ENCODE measurements around the gene NECTIN3. TPM values are rescaled to one million over a fixed set of nuclear protein-coding genes. Genes with fewer than 3 reads are reported as not detected.

NECTIN3 gene
- total and polyA plus RNA-seq, 2 donors (not counting 1 experiment from before 2014, with no cell fraction given) = 0.19 to 1.9 TPM

GRCh38 chr3:111035902-111036301, 35.7 kb upstream of the NECTIN3 start:
- no peak overlapping the region for H3K4me3 Mint-ChIP-seq
- H3K4me1 ChIP-seq (ENCODE audit: control insufficient read depth in 2 of 2, insufficient read depth in 2 of 2, low read length in 2 of 2) = no peaks in the 10 kb centered on the region
- no peak overlapping the region for H3K4me2 ChIP-seq (replicated peaks; ENCODE audit: low read depth, low read length, poor library complexity, severe bottlenecking)
- H3K79me2 ChIP-seq (ENCODE audit: control insufficient read depth, insufficient read depth, low read length) = no peaks in the 10 kb centered on the region
- intact Hi-C loops (cut with micrococcal nuclease) = no loop called here
- no peak overlapping the region for H3K9ac ChIP-seq (ENCODE audit: low read length)
- no peak overlapping the region for H3K4me3 ChIP-seq (ENCODE audit: control extremely low read depth in 1 of 5, extremely low read depth in 1 of 5, insufficient read depth in 1 of 5, low read depth in 2 of 5, low read length in 4 of 5)
- ChIA-PET CTCF (no interaction called here), POLR2A (no interaction called here)
- DNase-seq (no peak), ATAC-seq (ENCODE audit: low read depth) (no peak)
- TF ChIP-seq EZH2 (IDR thresholded peaks at IDR 0.05; ENCODE audit: borderline replicate concordance, insufficient read depth, low read depth, low read length, poor library complexity, severe bottlenecking) (no peak), CTCF (IDR thresholded peaks at IDR 0.05) (no peak)
- H2AFZ ChIP-seq (ENCODE audit: insufficient read depth, low read depth, low read length, poor library complexity, severe bottlenecking) = no peak overlapping the region
- no peaks in the 10 kb centered on the region for H4K20me1 ChIP-seq (ENCODE audit: control insufficient read depth, insufficient read depth, low read length, poor library complexity, severe bottlenecking)
- no peaks in the 10 kb centered on the region for H3K4me1 Mint-ChIP-seq
- no peaks in the 10 kb centered on the region for H3K27me3 ChIP-seq (replicated peaks in 1 of 4; ENCODE audit: control extremely low read depth in 1 of 4, control insufficient read depth in 3 of 4, insufficient read depth in 4 of 4, low read length in 3 of 4)
- H3K9me3 Mint-ChIP-seq (ENCODE audit: insufficient read depth) = peaks cover 16% of the 10 kb centered on the region
- peaks cover 9% of the 10 kb centered on the region for H3K27me3 Mint-ChIP-seq
- H3K36me3 ChIP-seq (replicated peaks in 1 of 2; ENCODE audit: control extremely low read depth in 1 of 2, control insufficient read depth in 1 of 2, extremely low read depth in 1 of 2, insufficient read depth in 2 of 2, low read length in 1 of 2) = no peaks in the 10 kb centered on the region
- 100% methylated on average over 1 of the region's 2 CpGs for WGBS (ENCODE audit: insufficient coverage)
- H3K27ac ChIP-seq (ENCODE audit: low read length in 2 of 2) = no peak overlapping the region
- H3K27ac Mint-ChIP-seq = no peak overlapping the region
- H3K9me3 ChIP-seq (ENCODE audit: control extremely low read depth in 1 of 3, control insufficient read depth in 2 of 3, insufficient read depth in 1 of 3, low read length in 2 of 3) = peaks cover 0 to 20% (median 16%) of the 10 kb centered on the region in 3 donors

DNA sequence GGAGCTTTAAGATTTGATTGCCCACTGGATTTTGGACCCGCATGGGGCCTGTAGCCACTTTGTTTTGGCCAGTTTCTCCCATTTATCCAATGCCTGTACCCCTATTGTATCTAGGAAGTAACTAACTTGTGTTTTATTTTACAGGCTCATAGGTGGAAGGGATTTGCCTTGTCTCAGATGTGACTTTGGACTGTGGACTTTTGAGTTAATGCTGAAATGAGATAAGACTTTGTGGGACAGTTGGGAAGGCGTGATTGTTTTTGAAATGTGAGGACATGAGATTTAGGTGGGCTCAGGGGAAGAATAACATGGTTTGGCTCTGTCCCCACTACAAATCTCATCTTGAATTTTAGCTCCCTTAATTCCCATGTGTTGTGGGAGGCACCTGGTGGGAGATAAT, 30.7 kb upstream of the NECTIN3 start:
- CTCF ChIA-PET = no interaction called here

More for the DNA sequence above, 30.7 kb upstream of the NECTIN3 start:
- Histone ChIP-seq H3K27ac (ENCODE audit: low read length in 2 of 2) (no peak overlapping the region), H3K4me3 (ENCODE audit: control extremely low read depth in 1 of 5, extremely low read depth in 1 of 5, insufficient read depth in 1 of 5, low read depth in 2 of 5, low read length in 4 of 5) (no peak overlapping the region), H3K9ac (ENCODE audit: low read length) (no peak overlapping the region), H3K4me2 (replicated peaks; ENCODE audit: low read depth, low read length, poor library complexity, severe bottlenecking) (no peak overlapping the region), H4K20me1 (ENCODE audit: control insufficient read depth, insufficient read depth, low read length, poor library complexity, severe bottlenecking) (no peaks in the 10 kb centered on the region), H3K4me1 (ENCODE audit: control insufficient read depth in 2 of 2, insufficient read depth in 2 of 2, low read length in 2 of 2) (no peaks in the 10 kb centered on the region), H2AFZ (ENCODE audit: insufficient read depth, low read depth, low read length, poor library complexity, severe bottlenecking) (no peak overlapping the region), H3K36me3 (replicated peaks in 1 of 2; ENCODE audit: control extremely low read depth in 1 of 2, control insufficient read depth in 1 of 2, extremely low read depth in 1 of 2, insufficient read depth in 2 of 2, low read length in 1 of 2) (no peaks in the 10 kb centered on the region), H3K79me2 (ENCODE audit: control insufficient read depth, insufficient read depth, low read length) (no peaks in the 10 kb centered on the region), H3K27me3 (replicated peaks in 1 of 4; ENCODE audit: control extremely low read depth in 1 of 4, control insufficient read depth in 3 of 4, insufficient read depth in 4 of 4, low read length in 3 of 4) (no peaks in the 10 kb centered on the region), H3K9me3 (ENCODE audit: control extremely low read depth in 1 of 3, control insufficient read depth in 2 of 3, insufficient read depth in 1 of 3, low read length in 2 of 3) (peaks cover 0 to 12% (median 12%) of the 10 kb centered on the region in 3 donors)
- Mint-ChIP-seq H3K4me1 (no peaks in the 10 kb centered on the region), H3K27ac (no peak overlapping the region), H3K4me3 (no peak overlapping the region), H3K9me3 (ENCODE audit: insufficient read depth) (peaks cover 18% of the 10 kb centered on the region), H3K27me3 (peaks cover 10% of the 10 kb centered on the region)
- POLR2A ChIA-PET = no interaction called here
- intact Hi-C loops (cut with micrococcal nuclease) = no loop called here
- DNase-seq (no peak), ATAC-seq (ENCODE audit: low read depth) (no peak)
- no peak for TF ChIP-seq CTCF (IDR thresholded peaks at IDR 0.05)
- WGBS (ENCODE audit: insufficient coverage) = no CpG with 5 or more reads among the region's 2 CpGs
